DOHH2 (cell line): ENCODE results near the gene RBM39.
"Not testable (repeated sequence)": the region's sequence is repeated elsewhere in the genome, so short reads cannot be mapped to it uniquely, and the experiment has no call there.

Experiments
- H3F3A ChIP-seq: fragments of 200-600 bp; sonication (generic), shearing (Covaris generic); 2 replicates; pipeline ENCODE4 v1.6.0; 2016; ENCODE audit warnings: antibody characterized with exemption, mild to moderate bottlenecking; ENCODE audit not compliant: control insufficient read depth, insufficient read depth
- H3K27ac ChIP-seq: fragments of 200-600 bp; sonication (generic); 2 replicates; pipeline ENCODE4 v1.5.1; 2014; ENCODE audit warnings: low read depth, mild to moderate bottlenecking, low read length, moderate library complexity
- H3K27me3 ChIP-seq: fragments of 200-600 bp; sonication (generic); 2 replicates; pipeline ENCODE4 v1.6.1; 2014; ENCODE audit warnings: mild to moderate bottlenecking, low read length, mixed read lengths; ENCODE audit not compliant: control insufficient read depth
- H3K36me3 ChIP-seq: fragments of 200-600 bp; sonication (generic); 2 replicates; pipeline ENCODE4 v1.6.1; 2014; ENCODE audit warnings: mild to moderate bottlenecking, low read length, moderate library complexity, mixed read lengths; ENCODE audit not compliant: control insufficient read depth
- H3K4me1 ChIP-seq: fragments of 200-600 bp; sonication (generic); 2 replicates; pipeline ENCODE4 v1.6.1; 2014; ENCODE audit warnings: mild to moderate bottlenecking, low read length, mixed read lengths; ENCODE audit not compliant: control insufficient read depth
- H3K4me2 ChIP-seq: fragments of 200-600 bp; sonication (generic); 2 replicates; pipeline ENCODE4 v1.6.0; 2014; ENCODE audit warnings: mild to moderate bottlenecking, low read length, moderate library complexity
- H3K4me3 ChIP-seq: fragments of 200-600 bp; sonication (generic); 2 replicates; pipeline ENCODE4 v1.5.1; 2014; ENCODE audit warnings: mild to moderate bottlenecking, low read length, mixed read lengths
- H3K79me2 ChIP-seq: fragments of 200-600 bp; sonication (generic); 2 replicates; pipeline ENCODE4 v1.6.1; 2014; ENCODE audit warnings: mild to moderate bottlenecking, low read length, mixed read lengths; ENCODE audit not compliant: control insufficient read depth
- H3K9me2 ChIP-seq: fragments of 200-600 bp; sonication (generic); replicated peaks from 2 replicates; pipeline ENCODE4 v1.6.1; 2014; ENCODE audit warnings: mild to moderate bottlenecking, low read length, mixed read lengths; ENCODE audit not compliant: control insufficient read depth
- H3K9me3 ChIP-seq: fragments of 200-600 bp; sonication (generic); 2 replicates; pipeline ENCODE4 v1.6.1; 2014; ENCODE audit warnings: antibody characterized with exemption, low read length, mixed read lengths; ENCODE audit not compliant: control insufficient read depth, insufficient read depth
- H4K20me1 ChIP-seq: fragments of 200-600 bp; sonication (generic); 2 replicates; pipeline ENCODE4 v1.6.0; 2014; ENCODE audit warnings: low read depth, mild to moderate bottlenecking, antibody characterized with exemption, low read length, moderate library complexity; ENCODE audit not compliant: control insufficient read depth, insufficient read depth
- CTCF ChIP-seq: fragments of 200-600 bp; sonication (generic); IDR thresholded peaks from one replicate; pipeline ENCODE4 v1.5.1; 2014; ENCODE audit warnings: antibody characterized with exemption, mild to moderate bottlenecking, low read depth, low read length; ENCODE audit not compliant: poor library complexity, severe bottlenecking
- EZH2phosphoT487 ChIP-seq: fragments of 200-600 bp; sonication (generic); IDR thresholded peaks from 2 replicates; pipeline ENCODE4 v1.6.1; 2017; ENCODE audit warnings: borderline replicate concordance, mild to moderate bottlenecking, antibody characterized with exemption, low read length, moderate library complexity, mixed read lengths

Gene RBM39

GRCh38 chr20:35718972-35719635 is 23.0 kb downstream of the RBM39 start:
- H3K9me3 ChIP-seq = no peaks in the 10 kb centered on the region
- TF ChIP-seq EZH2phosphoT487 = no peak
- TF ChIP-seq CTCF = no peak
- no peaks in the 10 kb centered on the region for H3K4me1 ChIP-seq
- H3K9me2 ChIP-seq = no peaks in the 10 kb centered on the region
- peaks cover 23% of the 10 kb centered on the region; the same call in 1 of the 2 replicates for H4K20me1 ChIP-seq
- no peaks in the 10 kb centered on the region for H3K27me3 ChIP-seq
- H3K4me3 ChIP-seq = no peak overlapping the region
- peaks cover 39% of the 10 kb centered on the region for H3F3A ChIP-seq
- H3K36me3 ChIP-seq = peaks cover 97% of the 10 kb centered on the region
- no peak overlapping the region for H3K27ac ChIP-seq
- H3K4me2 ChIP-seq = no peak overlapping the region
- peaks cover 94% of the 10 kb centered on the region for H3K79me2 ChIP-seq

DNA sequence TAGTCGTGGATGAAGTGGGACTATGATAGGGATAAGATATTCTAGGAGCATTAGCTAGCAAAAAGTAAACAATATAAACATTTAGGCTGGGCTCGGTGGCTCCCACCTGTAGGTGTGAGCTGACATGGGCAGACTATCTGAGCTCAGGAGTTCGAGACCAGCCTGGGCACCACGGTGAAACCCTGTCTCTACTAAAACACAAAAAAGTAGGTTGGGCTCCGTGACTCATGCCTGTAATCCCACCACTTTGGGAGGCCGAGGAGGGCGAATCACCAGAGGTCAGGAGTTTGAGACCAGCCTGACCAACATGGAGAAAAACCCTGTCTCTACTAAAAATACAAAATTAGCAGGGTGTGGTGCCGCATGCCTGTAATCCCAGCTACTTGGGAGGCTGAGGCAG is 23.7 kb downstream of the RBM39 start:
- not testable (repeated sequence) for H3K4me3 ChIP-seq, H3K9me3 ChIP-seq, H3K27ac ChIP-seq, H3K27me3 ChIP-seq, H3K4me2 ChIP-seq, H3K9me2 ChIP-seq, H3K4me1 ChIP-seq
- Histone ChIP-seq H3K36me3 (peaks cover 97% of the 10 kb centered on the region), H3F3A (peaks cover 46% of the 10 kb centered on the region), H4K20me1 (peaks cover 18% of the 10 kb centered on the region), H3K79me2 (peaks cover 92% of the 10 kb centered on the region)

DNA sequence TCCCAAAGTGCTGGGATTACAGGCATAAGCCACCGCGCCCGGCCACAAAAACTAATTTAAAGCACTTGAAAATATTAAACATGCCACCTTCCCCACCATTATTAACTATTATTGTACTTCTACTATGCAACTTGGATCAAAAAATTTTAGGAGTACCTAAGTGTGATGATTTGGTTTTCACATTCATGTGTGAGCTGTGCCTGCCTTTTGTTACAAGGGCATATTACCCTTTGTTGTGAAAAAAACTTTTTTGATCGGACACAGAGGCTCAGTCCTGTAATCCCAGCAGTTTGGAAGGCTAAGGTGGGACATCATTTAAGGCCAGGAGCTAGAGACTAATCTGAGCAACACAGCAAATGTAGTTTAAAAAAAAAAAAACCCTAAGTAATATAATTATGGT is 25.7 kb downstream of the RBM39 start:
- H3K9me3 ChIP-seq = no peaks in the 10 kb centered on the region
- no peak overlapping the region for H3K4me3 ChIP-seq
- H3F3A ChIP-seq = peaks cover 57% of the 10 kb centered on the region
- H3K4me2 ChIP-seq = no peak overlapping the region
- H3K79me2 ChIP-seq = peaks cover 91% of the 10 kb centered on the region
- no peaks in the 10 kb centered on the region for H3K27me3 ChIP-seq
- peaks cover 97% of the 10 kb centered on the region for H3K36me3 ChIP-seq
- H3K9me2 ChIP-seq = no peaks in the 10 kb centered on the region
- no peak for TF ChIP-seq CTCF
- peaks cover 12% of the 10 kb centered on the region; the same call in 1 of the 2 replicates for H4K20me1 ChIP-seq
- no peak overlapping the region for H3K27ac ChIP-seq
- no peaks in the 10 kb centered on the region for H3K4me1 ChIP-seq

- Histone ChIP-seq H3K9me2 (no peaks in the 10 kb centered on the region), H3K36me3 (peaks cover 97% of the 10 kb centered on the region), H3F3A (peaks cover 60% of the 10 kb centered on the region), H3K4me3 (no peak overlapping the region), H3K79me2 (peaks cover 91% of the 10 kb centered on the region), H4K20me1 (peaks cover 18% of the 10 kb centered on the region), H3K4me2 (no peak overlapping the region), H3K4me1 (no peaks in the 10 kb centered on the region), H3K9me3 (no peaks in the 10 kb centered on the region), H3K27ac (no peak overlapping the region), H3K27me3 (no peaks in the 10 kb centered on the region)
- TF ChIP-seq EZH2phosphoT487 = no peak
- TF ChIP-seq CTCF = no peak
Measured at GRCh38 chr20:35715652-35716051, 26.4 kb downstream of the RBM39 start.
